Stomach (tissue), 9 donors: ENCODE results near the gene DDX39B. TPM values are rescaled to one million over a fixed set of nuclear protein-coding genes. Genes with fewer than 3 reads are reported as not detected.

Experiments
- DNase-seq, 2 donors: peaks; one replicate each; pipeline versions ENCODE4 v3.0.0 to v3.0.0-alpha.2; 2013 to 2019
- H3K27ac ChIP-seq, 5 donors: fragments of 200-600 bp in 4 of 5; sonication (generic) in 4 of 5; one replicate each; pipeline ENCODE4 v1.5.1; 2013 to 2019; ENCODE audit warnings: mild to moderate bottlenecking in 1 of 5, moderate library complexity in 1 of 5
- H3K27me3 ChIP-seq, 3 donors: fragments of 200-600 bp; sonication (generic); one replicate each; pipeline ENCODE4 v1.5.1; 2017 to 2019; ENCODE audit warnings: mixed run types in 1 of 3
- H3K36me3 ChIP-seq, 4 donors: fragments of 200-600 bp; sonication (generic); 1 replicate in 3 of 4; 2 replicates in 1 of 4; pipeline ENCODE4 v1.5.1; 2016 to 2019
- H3K4me1 ChIP-seq, 4 donors: fragments of 200-600 bp; sonication (generic); one replicate each; pipeline ENCODE4 v1.5.1; 2016 to 2019
- H3K4me3 ChIP-seq, 4 donors: fragments of 200-600 bp; sonication (generic) in 3 of 4; one replicate each; pipeline ENCODE4 v1.5.1; 2016 to 2019; ENCODE audit warnings: mild to moderate bottlenecking in 1 of 4
- H3K9me3 ChIP-seq, 4 donors: fragments of 200-600 bp; sonication (generic); one replicate each; pipeline ENCODE4 v1.5.1; 2016 to 2019
- CTCF ChIP-seq, 7 experiments: fragments of 450-650 bp in 4 of 7; fragments of 200-600 bp in 3 of 7; sonication (generic) in 3 of 7; IDR thresholded peaks; one replicate each; pipeline ENCODE4 v1.5.1; 2016 to 2019; ENCODE audit warnings: antibody characterized with exemption in 7 of 7, control low read depth in 2 of 7, mild to moderate bottlenecking in 1 of 7
- EP300 ChIP-seq: sonication (generic); formaldehyde crosslinking; IDR thresholded peaks from one replicate; pipeline ENCODE4 v1.6.1; 2017; ENCODE audit warnings: antibody characterized with exemption
- POLR2A ChIP-seq, 4 donors: fragments of 450-650 bp; IDR thresholded peaks; one replicate each; pipeline ENCODE4 v1.6.1; 2016; ENCODE audit warnings: antibody characterized with exemption in 4 of 4, control low read depth in 2 of 4, mild to moderate bottlenecking in 1 of 4, moderate library complexity in 1 of 4
- POLR2AphosphoS5 ChIP-seq, 3 donors: sonication (generic); formaldehyde crosslinking; IDR thresholded peaks; one replicate each; pipeline ENCODE4 v1.6.1; 2016; ENCODE audit warnings: antibody characterized with exemption in 3 of 3
- WGBS, 5 donors: extraction: QIAGEN DNeasy Blood & Tissue Kit in 3 of 5; methylation state at CpG; one replicate each; pipeline versions ENCODE4 v1.1.5 to v1.1.7; 2013 to 2018; 5-methylcytosine and 5-hydroxymethylcytosine counted together
- intact Hi-C: fragments of 100-400 bp; cut with DNase I; formaldehyde crosslinking; loops from one replicate; pipeline ENCODE4 v1.15.1; 2023; ENCODE audit warnings: low total_unique reads
- polyA plus RNA-seq, 3 donors: library from polyadenylated mRNA; stranded (reverse); fragments of 200-250 nt; gene quantifications; one replicate each; pipeline ENCODE4 v1.2.3, GENCODE V29; 2013
- total RNA-seq, 5 donors: library from RNA; depleted of rRNA; stranded (reverse); fragments of >200 nt; gene quantifications; one replicate each; pipeline versions ENCODE4 v1.1.0 to v1.2.3, GENCODE V29; 2014 to 2016
- donor health status: healthy with polysubstance abuse.
- donor health status: Bipolar disorder and iron deficiency.
- donor health status: healthy.

The DDX39B gene
- total and polyA plus RNA-seq, 8 donors, result 198 to 445 (median 255) TPM

- H3K27ac ChIP-seq, result peak within 1 kb of the TSS in 4 of 5 donors; percentile 17 to 62 (median 54)
- no peaks in the 10 kb centered on the region for H3K36me3 ChIP-seq
- peaks cover 0 to 16% (median 0%) of the 10 kb centered on the region in 3 donors for H3K27me3 ChIP-seq
- peak within 1 kb of the TSS in 2 of 4 donors; percentile 6 to 21 for H3K4me3 ChIP-seq
- H3K4me1 ChIP-seq, result peaks cover 0 to 10% (median 2%) of the 10 kb centered on the region in 4 donors
- peak in 1 of 2 donors; percentile 43 for DNase-seq
- TF ChIP-seq POLR2AphosphoS5 (IDR thresholded peaks at IDR 0.05) (no peak), CTCF (IDR thresholded peaks at IDR 0.05) (no peak), POLR2A (IDR thresholded peaks at IDR 0.05) (no peak), EP300 (no peak)
- intact Hi-C loops, result no loop called here
- WGBS, 5 donors, result 72 to 80% (median 76%) methylated on average over 23 to 27 of the region's 27 CpGs
- H3K9me3 ChIP-seq, result no peaks in the 10 kb centered on the region
Observed at GRCh38 chr6:31572041-31572911, 30.5 kb upstream of the DDX39B start, which contains the start of gene LTA. Gene LTA, plus strand, starts transcription at chr6:31572289. Its CDS starts 454 bp downstream, at chr6:31572743.

- Histone ChIP-seq H3K9me3 (no peaks in the 10 kb centered on the region), H3K36me3 (no peaks in the 10 kb centered on the region), H3K27me3 (peaks cover 0 to 34% (median 0%) of the 10 kb centered on the region in 3 donors), H3K27ac (no peak overlapping the region), H3K4me3 (no peak overlapping the region), H3K4me1 (peaks cover 0 to 5% (median 1%) of the 10 kb centered on the region in 4 donors)
- intact Hi-C loops, result no loop called here
- no peak for DNase-seq
- no peak for TF ChIP-seq POLR2AphosphoS5 (IDR thresholded peaks at IDR 0.05)
- TF ChIP-seq CTCF (IDR thresholded peaks at IDR 0.05), result no peak
- TF ChIP-seq EP300, result no peak
- TF ChIP-seq POLR2A (IDR thresholded peaks at IDR 0.05), result no peak
- 71 to 90% (median 83%) methylated on average over 1 of the region's 1 CpG for WGBS, 5 donors
Observed at GRCh38 chr6:31569861-31570536, 28.2 kb upstream of the DDX39B start.

- Histone ChIP-seq H3K36me3 (no peaks in the 10 kb centered on the region), H3K27ac (no peak overlapping the region), H3K4me1 (peaks cover 0 to 5% (median under 1%) of the 10 kb centered on the region in 4 donors), H3K4me3 (no peak overlapping the region), H3K9me3 (no peaks in the 10 kb centered on the region), H3K27me3 (peaks cover 0 to 34% (median 0%) of the 10 kb centered on the region in 3 donors)
- intact Hi-C loops, result no loop called here
- peak in 1 of 2 donors; percentile 62 for DNase-seq
- WGBS, 5 donors, result 55 to 69% (median 62%) methylated on average over 3 of the region's 3 CpGs
- TF ChIP-seq CTCF (IDR thresholded peaks at IDR 0.05), result no peak
- TF ChIP-seq POLR2AphosphoS5 (IDR thresholded peaks at IDR 0.05), result no peak
- TF ChIP-seq EP300, result no peak
- no peak for TF ChIP-seq POLR2A (IDR thresholded peaks at IDR 0.05)
Observed at GRCh38 chr6:31568537-31568961, 26.7 kb upstream of the DDX39B start.
